GM12864 (cell line): ENCODE results near the gene SNAI3.

Experiments
- DNase-seq: peaks from one replicate; pipeline ENCODE4 v3.0.0-alpha.2; 2011; ENCODE audit warnings: low read depth
- H3K4me3 ChIP-seq: 2 replicates; pipeline ENCODE4 v1.5.1; 2011; ENCODE audit warnings: mild to moderate bottlenecking, low read depth, low read length, control low read depth
- CTCF ChIP-seq: IDR thresholded peaks from 2 replicates; pipeline ENCODE4 v1.5.1; 2011; ENCODE audit warnings: low read depth, mild to moderate bottlenecking, moderate library complexity, low read length, control low read depth, inconsistent platforms; ENCODE audit errors: missing control alignments

Gene SNAI3

GRCh38 chr16:88640498-88641247, 45.6 kb downstream of the SNAI3 start:
- DNase-seq = no peak
- TF ChIP-seq CTCF = no peak
- no peak overlapping the region for H3K4me3 ChIP-seq

GRCh38 chr16:88640039-88640495, 46.2 kb downstream of the SNAI3 start:
- no peak for DNase-seq
- no peak overlapping the region for H3K4me3 ChIP-seq
- TF ChIP-seq CTCF = no peak

- no peak overlapping the region for H3K4me3 ChIP-seq
- no peak for TF ChIP-seq CTCF
- no peak for DNase-seq
These were observed 46.9 kb downstream of the SNAI3 start for GRCh38 chr16:88639231-88640038.

GRCh38 chr16:88638323-88639230, 47.7 kb downstream of the SNAI3 start, which contains the start of gene IL17C:
Gene IL17C, plus strand, starts transcription at chr16:88638572. Its CDS starts 70 bp downstream, at chr16:88638642.
- no peak within 1 kb of the TSS for H3K4me3 ChIP-seq
- TF ChIP-seq CTCF = no peak
- no peak for DNase-seq

- no peak overlapping the region for H3K4me3 ChIP-seq
- no peak for DNase-seq
- no peak for TF ChIP-seq CTCF
These were observed 49.6 kb downstream of the SNAI3 start for GRCh38 chr16:88636488-88637265.
